Loucy (cell line): ENCODE data around the gene HSF5.

Experiments
- EZH2phosphoT487 ChIP-seq: fragments of 200-600 bp; IDR thresholded peaks from 2 replicates; pipeline ENCODE4 v1.6.1; 2018; ENCODE audit warnings: antibody characterized with exemption, mild to moderate bottlenecking, moderate library complexity, borderline replicate concordance
- TF ChIP-seq, protein P1 (sequence below): fragments of 200-600 bp; sonication (generic); conservative IDR thresholded peaks from 2 replicates; pipeline ENCODE4 v1.5.1; 2014; ENCODE audit warnings: mild to moderate bottlenecking, antibody characterized with exemption, low read length

DNA sequence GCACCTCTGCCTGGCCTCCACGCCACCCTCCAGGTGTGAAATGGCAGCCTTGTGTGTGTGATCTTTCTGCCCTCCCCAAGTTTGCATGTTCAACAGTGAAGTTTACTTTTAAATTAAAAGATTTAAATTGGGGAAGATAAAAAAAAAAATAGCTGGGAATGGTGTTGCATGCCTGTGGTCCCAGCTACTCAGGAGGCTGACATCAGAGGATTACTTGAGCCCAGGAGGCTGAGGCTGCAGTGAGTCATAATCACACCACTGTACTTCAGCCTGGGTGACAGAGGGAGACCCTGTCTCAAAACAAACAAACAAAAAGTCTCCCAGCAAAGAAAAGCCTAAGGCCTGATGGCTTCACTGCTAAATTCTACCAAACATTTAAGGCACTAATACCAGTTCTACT, 35.5 kb downstream of the HSF5 start:
- TF ChIP-seq, protein P1, sequence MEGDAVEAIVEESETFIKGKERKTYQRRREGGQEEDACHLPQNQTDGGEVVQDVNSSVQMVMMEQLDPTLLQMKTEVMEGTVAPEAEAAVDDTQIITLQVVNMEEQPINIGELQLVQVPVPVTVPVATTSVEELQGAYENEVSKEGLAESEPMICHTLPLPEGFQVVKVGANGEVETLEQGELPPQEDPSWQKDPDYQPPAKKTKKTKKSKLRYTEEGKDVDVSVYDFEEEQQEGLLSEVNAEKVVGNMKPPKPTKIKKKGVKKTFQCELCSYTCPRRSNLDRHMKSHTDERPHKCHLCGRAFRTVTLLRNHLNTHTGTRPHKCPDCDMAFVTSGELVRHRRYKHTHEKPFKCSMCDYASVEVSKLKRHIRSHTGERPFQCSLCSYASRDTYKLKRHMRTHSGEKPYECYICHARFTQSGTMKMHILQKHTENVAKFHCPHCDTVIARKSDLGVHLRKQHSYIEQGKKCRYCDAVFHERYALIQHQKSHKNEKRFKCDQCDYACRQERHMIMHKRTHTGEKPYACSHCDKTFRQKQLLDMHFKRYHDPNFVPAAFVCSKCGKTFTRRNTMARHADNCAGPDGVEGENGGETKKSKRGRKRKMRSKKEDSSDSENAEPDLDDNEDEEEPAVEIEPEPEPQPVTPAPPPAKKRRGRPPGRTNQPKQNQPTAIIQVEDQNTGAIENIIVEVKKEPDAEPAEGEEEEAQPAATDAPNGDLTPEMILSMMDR: no peak
- TF ChIP-seq EZH2phosphoT487: no peak
